Stimulated activated effector memory CD8-positive, alpha-beta T cell treated with anti-CD3 and anti-CD28 coated beads, Interleukin-12 subunit alpha, Interleukin-12 subunit beta, amount 100 ng/mL, for 72 hours (primary cell): ENCODE data around the gene ADGRG2.
A peak's percentile ranks its signal among the peaks of the same experiment; 100 is the strongest.

Source experiments
- ATAC-seq: fragments of 150-1000 bp; cut with Tn5 transposase; 2 replicates; pipeline ENCODE4 v1.10.0; 2021
- DNase-seq, 2 donors: peaks; one replicate each; pipeline ENCODE4 v3.0.0; 2021 to 2022; ENCODE audit warnings: low spot score in 2 of 2
- H3K27ac Mint-ChIP-seq: one replicate; pipeline ENCODE4 v1.8.0; 2022; ENCODE audit warnings: mild to moderate bottlenecking, mixed read lengths
- H3K36me3 Mint-ChIP-seq: one replicate; pipeline ENCODE4 v1.8.0; 2022; ENCODE audit warnings: mild to moderate bottlenecking, mixed read lengths
- H3K4me1 Mint-ChIP-seq: one replicate; pipeline ENCODE4 v1.8.0; 2022; ENCODE audit warnings: mixed read lengths
- H3K4me3 Mint-ChIP-seq: one replicate; pipeline ENCODE4 v1.8.0; 2022; ENCODE audit warnings: mild to moderate bottlenecking, mixed read lengths
- H3K9me3 Mint-ChIP-seq: one replicate; pipeline ENCODE4 v1.8.0; 2022; ENCODE audit warnings: mixed read lengths

ADGRG2 gene, protein sequence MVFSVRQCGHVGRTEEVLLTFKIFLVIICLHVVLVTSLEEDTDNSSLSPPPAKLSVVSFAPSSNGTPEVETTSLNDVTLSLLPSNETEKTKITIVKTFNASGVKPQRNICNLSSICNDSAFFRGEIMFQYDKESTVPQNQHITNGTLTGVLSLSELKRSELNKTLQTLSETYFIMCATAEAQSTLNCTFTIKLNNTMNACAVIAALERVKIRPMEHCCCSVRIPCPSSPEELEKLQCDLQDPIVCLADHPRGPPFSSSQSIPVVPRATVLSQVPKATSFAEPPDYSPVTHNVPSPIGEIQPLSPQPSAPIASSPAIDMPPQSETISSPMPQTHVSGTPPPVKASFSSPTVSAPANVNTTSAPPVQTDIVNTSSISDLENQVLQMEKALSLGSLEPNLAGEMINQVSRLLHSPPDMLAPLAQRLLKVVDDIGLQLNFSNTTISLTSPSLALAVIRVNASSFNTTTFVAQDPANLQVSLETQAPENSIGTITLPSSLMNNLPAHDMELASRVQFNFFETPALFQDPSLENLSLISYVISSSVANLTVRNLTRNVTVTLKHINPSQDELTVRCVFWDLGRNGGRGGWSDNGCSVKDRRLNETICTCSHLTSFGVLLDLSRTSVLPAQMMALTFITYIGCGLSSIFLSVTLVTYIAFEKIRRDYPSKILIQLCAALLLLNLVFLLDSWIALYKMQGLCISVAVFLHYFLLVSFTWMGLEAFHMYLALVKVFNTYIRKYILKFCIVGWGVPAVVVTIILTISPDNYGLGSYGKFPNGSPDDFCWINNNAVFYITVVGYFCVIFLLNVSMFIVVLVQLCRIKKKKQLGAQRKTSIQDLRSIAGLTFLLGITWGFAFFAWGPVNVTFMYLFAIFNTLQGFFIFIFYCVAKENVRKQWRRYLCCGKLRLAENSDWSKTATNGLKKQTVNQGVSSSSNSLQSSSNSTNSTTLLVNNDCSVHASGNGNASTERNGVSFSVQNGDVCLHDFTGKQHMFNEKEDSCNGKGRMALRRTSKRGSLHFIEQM

DNA sequence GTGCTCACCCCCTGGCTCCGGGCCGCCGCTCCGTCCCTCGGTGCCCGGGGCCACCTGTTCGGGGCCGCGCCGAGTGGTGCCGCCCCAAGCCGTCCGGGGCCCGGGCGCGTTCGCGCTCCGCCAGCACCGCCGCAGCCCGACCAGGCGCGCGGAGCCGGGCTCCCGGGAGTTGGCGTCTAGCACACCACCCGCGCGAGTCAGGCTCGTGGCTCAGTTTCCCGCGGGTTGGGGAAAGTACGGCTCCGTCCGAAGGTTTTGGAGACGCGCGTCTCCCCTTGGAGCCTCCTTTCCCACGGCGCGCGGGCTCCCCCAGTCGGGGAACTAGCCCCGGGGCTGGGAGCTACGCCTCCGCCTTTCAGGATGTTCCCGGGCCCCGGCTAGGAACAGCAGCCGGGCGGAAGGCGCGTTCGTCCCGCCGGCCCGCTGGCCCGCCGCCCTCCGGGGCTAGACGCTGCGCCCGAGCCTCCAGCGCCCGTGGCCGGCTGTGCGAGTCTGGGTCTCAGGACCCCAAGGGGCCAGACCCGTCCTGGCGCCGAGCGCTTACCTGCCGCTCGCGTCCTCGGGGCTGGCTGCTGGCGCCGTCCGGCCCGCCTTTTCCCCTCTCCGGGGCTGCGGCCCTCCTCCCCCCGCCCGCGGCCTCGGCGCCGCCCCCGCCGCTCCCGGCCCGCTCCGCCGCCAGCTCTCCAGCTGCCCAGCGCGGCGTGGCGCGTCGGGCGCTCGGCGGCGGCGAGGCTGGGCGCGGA lies at the start of gene ADGRG2:
ADGRG2 (minus strand) TSS at position 571 of the 743 bp plus-strand sequence. CDS start 53,634 bp downstream, outside the sequence.
- no peak for ATAC-seq
- Mint-ChIP-seq H3K4me1 (no peaks in the 10 kb centered on the region), H3K4me3 (no peak within 1 kb of the TSS), H3K27ac (no peak within 1 kb of the TSS), H3K36me3 (no peaks in the 10 kb centered on the region), H3K9me3 (no peaks in the 10 kb centered on the region)
- DNase-seq = no peak

- H3K27ac Mint-ChIP-seq = no peak overlapping the region
- H3K36me3 Mint-ChIP-seq = no peaks in the 10 kb centered on the region
- DNase-seq (no peak), ATAC-seq (no peak)
- no peak overlapping the region for H3K4me3 Mint-ChIP-seq
- H3K4me1 Mint-ChIP-seq = no peaks in the 10 kb centered on the region
- no peaks in the 10 kb centered on the region for H3K9me3 Mint-ChIP-seq
These were observed 46.3 kb upstream of the ADGRG2 start for GRCh38 chrX:19168609-19169008.

GRCh38 chrX:19162851-19163250 lies 40.6 kb upstream of the ADGRG2 start:
- no peak for DNase-seq
- Mint-ChIP-seq H3K4me1 (no peaks in the 10 kb centered on the region), H3K36me3 (no peaks in the 10 kb centered on the region), H3K9me3 (no peaks in the 10 kb centered on the region), H3K27ac (no peak overlapping the region), H3K4me3 (no peak overlapping the region)
- no peak for ATAC-seq

DNA sequence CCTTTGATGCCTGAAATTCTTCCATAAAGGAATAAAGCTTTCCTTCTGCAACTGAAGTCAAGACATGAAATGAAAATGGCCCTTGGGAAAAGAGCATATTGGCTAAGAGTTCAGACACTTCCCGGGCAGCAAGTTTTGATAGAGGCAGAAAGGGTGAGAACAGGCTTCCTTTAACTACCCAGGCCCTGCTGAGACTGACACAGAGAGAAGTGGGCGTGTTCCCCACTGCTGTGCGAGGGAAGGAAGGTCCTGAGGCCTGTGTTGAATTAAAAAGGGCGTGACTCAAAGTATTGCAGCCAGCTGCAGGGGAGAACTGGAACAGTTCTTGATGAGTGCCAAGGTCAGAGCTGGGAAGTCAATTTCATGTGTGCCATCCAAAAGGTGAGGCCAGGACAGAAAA lies 33.9 kb upstream of the ADGRG2 start:
- no peak overlapping the region for H3K27ac Mint-ChIP-seq
- no peaks in the 10 kb centered on the region for H3K4me1 Mint-ChIP-seq
- H3K4me3 Mint-ChIP-seq = no peak overlapping the region
- ATAC-seq = no peak
- no peaks in the 10 kb centered on the region for H3K36me3 Mint-ChIP-seq
- DNase-seq = no peak
- H3K9me3 Mint-ChIP-seq = no peaks in the 10 kb centered on the region

- no peak overlapping the region for H3K27ac Mint-ChIP-seq
- no peak for DNase-seq
- no peaks in the 10 kb centered on the region for H3K9me3 Mint-ChIP-seq
- H3K4me3 Mint-ChIP-seq = no peak overlapping the region
- H3K36me3 Mint-ChIP-seq = no peaks in the 10 kb centered on the region
- ATAC-seq = no peak
- no peaks in the 10 kb centered on the region for H3K4me1 Mint-ChIP-seq
These were observed 30.5 kb upstream of the ADGRG2 start for GRCh38 chrX:19152762-19153161.

GRCh38 chrX:19137067-19137466 lies 14.8 kb upstream of the ADGRG2 start:
- no peaks in the 10 kb centered on the region for H3K9me3 Mint-ChIP-seq
- ATAC-seq = no peak
- H3K36me3 Mint-ChIP-seq = no peaks in the 10 kb centered on the region
- no peak for DNase-seq
- no peak overlapping the region for H3K4me3 Mint-ChIP-seq
- H3K27ac Mint-ChIP-seq = no peak overlapping the region
- no peaks in the 10 kb centered on the region for H3K4me1 Mint-ChIP-seq

DNA sequence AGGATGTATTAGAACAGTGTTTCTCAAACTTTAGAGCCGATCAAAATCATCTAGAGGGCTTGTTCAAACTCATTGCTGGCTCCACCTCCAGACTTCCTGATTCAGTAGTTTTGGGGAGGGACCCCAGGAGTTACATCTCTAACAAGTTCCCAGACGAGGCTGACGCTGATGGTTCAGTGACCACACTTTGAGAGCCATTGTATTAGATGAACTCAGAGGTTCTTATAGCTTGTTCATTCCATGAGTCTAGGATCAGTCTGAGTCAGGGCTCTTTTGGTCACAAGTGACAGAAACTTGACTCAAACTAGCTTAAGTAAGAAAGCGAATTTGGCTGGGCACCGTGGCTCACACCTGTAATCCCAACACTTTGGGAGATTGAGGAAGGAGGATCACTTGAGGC lies 11.5 kb upstream of the ADGRG2 start:
- no peaks in the 10 kb centered on the region for H3K9me3 Mint-ChIP-seq
- DNase-seq (no peak), ATAC-seq (peak; percentile 50)

GRCh38 chrX:19133231-19133630 lies 11.0 kb upstream of the ADGRG2 start:
- no peaks in the 10 kb centered on the region for H3K4me1 Mint-ChIP-seq
- H3K27ac Mint-ChIP-seq = no peak overlapping the region
- no peaks in the 10 kb centered on the region for H3K9me3 Mint-ChIP-seq
- ATAC-seq = no peak
- DNase-seq = no peak
- no peaks in the 10 kb centered on the region for H3K36me3 Mint-ChIP-seq
- no peak overlapping the region for H3K4me3 Mint-ChIP-seq

More for the DNA sequence above, 11.5 kb upstream of the ADGRG2 start:
- no peaks in the 10 kb centered on the region for H3K4me1 Mint-ChIP-seq
- H3K36me3 Mint-ChIP-seq = no peaks in the 10 kb centered on the region
- H3K27ac Mint-ChIP-seq = no peak overlapping the region
- H3K4me3 Mint-ChIP-seq = no peak overlapping the region

DNA sequence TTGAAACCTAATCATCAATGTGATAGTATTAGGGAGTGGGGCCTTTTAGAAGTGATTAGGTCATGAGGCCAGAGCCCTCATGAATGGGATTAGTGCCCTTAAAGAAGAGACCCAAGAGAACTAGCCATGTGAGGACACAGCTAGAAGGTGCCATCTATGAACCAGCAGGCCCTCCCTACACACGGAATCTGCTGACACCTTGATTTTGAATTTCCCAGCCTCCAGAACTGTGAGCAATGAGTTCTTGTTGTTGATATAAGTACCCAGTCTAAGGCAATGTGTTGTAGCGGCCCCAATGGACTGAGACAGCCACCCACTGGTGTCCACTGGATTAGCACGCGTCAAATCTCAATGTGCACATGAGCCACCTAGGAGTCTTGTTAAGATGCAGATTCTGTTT lies 8.4 kb upstream of the ADGRG2 start:
- no peak for ATAC-seq
- Mint-ChIP-seq H3K4me3 (no peak overlapping the region), H3K36me3 (no peaks in the 10 kb centered on the region), H3K4me1 (no peaks in the 10 kb centered on the region), H3K27ac (no peak overlapping the region), H3K9me3 (no peaks in the 10 kb centered on the region)
- DNase-seq = no peak

GRCh38 chrX:19129694-19130093 lies 7.4 kb upstream of the ADGRG2 start:
- ATAC-seq (no peak), DNase-seq (no peak)
- no peaks in the 10 kb centered on the region for H3K4me1 Mint-ChIP-seq
- H3K4me3 Mint-ChIP-seq = no peak overlapping the region
- no peaks in the 10 kb centered on the region for H3K36me3 Mint-ChIP-seq
- no peaks in the 10 kb centered on the region for H3K9me3 Mint-ChIP-seq
- H3K27ac Mint-ChIP-seq = no peak overlapping the region

DNA sequence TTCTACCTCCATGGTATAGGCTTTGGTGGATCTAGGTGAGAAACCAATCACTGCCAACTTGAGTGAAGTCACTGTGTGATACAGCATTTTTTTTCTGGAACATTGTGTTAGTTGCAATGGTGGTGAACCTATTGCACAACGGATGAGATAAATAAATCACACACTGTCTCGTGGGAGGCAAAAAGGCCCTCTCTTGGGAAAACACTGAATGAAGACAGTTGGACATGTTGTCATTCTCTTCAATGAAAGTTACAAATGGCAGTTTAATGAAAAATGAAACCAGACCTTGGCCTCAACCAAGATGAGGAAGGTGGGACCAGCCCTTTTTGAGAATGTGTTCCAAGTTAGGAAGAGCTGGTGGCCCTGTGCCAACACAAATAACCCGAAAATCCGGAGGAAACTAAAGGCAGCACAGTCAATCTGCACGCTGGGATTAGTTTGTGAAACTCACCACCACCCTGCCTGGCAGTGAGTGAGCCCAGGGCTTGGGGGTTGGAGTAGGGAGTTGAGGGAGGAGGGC lies 5.4 kb upstream of the ADGRG2 start:
- ATAC-seq (no peak), DNase-seq (no peak)
- H3K9me3 Mint-ChIP-seq = no peaks in the 10 kb centered on the region
- no peaks in the 10 kb centered on the region for H3K4me1 Mint-ChIP-seq
- H3K36me3 Mint-ChIP-seq = no peaks in the 10 kb centered on the region
- no peak overlapping the region for H3K4me3 Mint-ChIP-seq
- H3K27ac Mint-ChIP-seq = no peak overlapping the region

DNA sequence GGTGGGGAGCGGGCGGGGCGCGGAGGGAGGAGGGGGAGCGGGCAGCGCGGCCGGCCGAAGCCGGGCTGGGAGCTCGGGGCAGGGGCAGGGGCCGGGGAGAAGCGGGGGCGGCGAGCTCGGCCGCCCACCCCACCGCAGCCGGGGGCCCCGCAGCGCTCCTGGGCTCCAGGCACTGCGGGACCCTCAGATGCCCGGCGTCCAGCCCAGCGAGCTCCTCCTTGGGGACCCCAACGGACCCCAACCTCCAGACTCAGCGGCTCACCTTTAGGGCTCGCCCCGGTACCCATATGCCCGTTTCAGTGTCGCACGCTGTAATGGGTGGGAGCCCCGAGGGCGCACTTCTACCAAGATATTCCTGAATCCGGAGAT lies 357 bp upstream of the ADGRG2 start:
- H3K4me1 Mint-ChIP-seq = no peaks in the 10 kb centered on the region
- DNase-seq (no peak), ATAC-seq (no peak)
- H3K36me3 Mint-ChIP-seq = no peaks in the 10 kb centered on the region
- H3K4me3 Mint-ChIP-seq = no peak overlapping the region
- no peaks in the 10 kb centered on the region for H3K9me3 Mint-ChIP-seq
- H3K27ac Mint-ChIP-seq = no peak overlapping the region

DNA sequence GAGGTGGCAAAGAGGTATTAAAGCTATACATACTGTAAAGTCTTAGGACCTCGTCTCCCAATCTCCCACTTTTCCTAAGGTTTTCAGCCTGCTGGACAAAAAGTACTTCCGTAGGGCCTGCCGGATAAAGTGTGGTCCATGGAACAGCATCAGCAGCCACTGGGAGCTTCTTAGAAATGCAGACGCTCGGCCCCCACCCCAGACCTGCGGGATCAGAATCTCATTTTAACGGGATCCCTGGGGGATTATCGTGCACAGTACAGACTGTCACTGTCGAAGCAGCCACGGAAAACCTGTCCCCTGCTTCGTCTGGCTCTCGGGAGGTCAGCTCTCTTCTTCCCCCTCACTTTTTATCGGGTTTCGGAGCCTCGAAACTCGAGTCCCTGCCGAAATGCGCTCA lies 802 bp downstream of the ADGRG2 start:
- Mint-ChIP-seq H3K4me1 (no peaks in the 10 kb centered on the region), H3K9me3 (no peaks in the 10 kb centered on the region), H3K36me3 (no peaks in the 10 kb centered on the region), H3K4me3 (no peak overlapping the region), H3K27ac (no peak overlapping the region)
- ATAC-seq (no peak), DNase-seq (no peak)

DNA sequence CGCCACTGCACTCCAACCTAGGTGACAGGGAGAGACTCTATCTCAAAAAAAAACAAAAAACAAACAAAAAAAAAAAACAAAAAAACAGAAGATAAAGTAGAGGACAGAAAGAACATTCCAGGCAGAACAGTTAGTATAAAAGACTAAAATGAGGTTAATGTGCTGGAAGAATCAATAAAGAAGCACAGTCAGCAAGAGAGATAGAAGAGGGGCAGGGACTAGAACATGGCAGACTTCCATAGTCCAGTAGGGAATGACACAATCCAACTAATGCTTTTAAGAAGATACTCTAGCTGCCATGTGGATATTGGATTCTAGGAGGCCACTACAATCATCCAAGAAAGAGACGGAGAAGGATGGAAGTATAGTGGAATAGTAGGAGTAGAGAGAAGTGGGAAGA lies 11.6 kb downstream of the ADGRG2 start:
- DNase-seq (no peak), ATAC-seq (no peak)
- Mint-ChIP-seq H3K4me3 (no peak overlapping the region), H3K9me3 (no peaks in the 10 kb centered on the region), H3K27ac (no peak overlapping the region), H3K4me1 (no peaks in the 10 kb centered on the region), H3K36me3 (no peaks in the 10 kb centered on the region)

DNA sequence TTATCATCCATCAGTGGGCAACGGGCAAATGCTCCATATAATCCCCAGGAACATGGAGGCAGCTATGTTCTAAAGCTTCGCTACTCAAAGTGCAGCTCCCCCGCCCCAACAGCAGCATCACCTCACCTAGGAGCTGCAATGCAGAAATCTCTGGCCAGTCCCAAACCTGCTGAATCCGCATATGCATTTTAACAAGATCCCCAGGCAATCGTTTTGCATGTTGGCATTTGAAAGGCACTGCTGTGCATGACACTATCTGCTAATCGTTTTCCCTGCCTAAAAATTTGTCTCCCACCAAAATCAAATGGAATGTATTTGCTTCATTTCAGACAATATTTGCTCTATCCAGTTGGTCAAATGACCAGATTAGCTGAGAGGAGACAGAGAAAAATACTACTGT lies 15.2 kb downstream of the ADGRG2 start:
- DNase-seq (no peak), ATAC-seq (no peak)
- Mint-ChIP-seq H3K4me1 (no peaks in the 10 kb centered on the region), H3K27ac (no peak overlapping the region), H3K36me3 (no peaks in the 10 kb centered on the region), H3K9me3 (no peaks in the 10 kb centered on the region), H3K4me3 (no peak overlapping the region)
